Esophagus mucosa (tissue), 1 donor: ENCODE results near the gene ARL9. TPM values are rescaled to one million over a fixed set of nuclear protein-coding genes. Genes with fewer than 3 reads are reported as not detected.

Experiments
- ATAC-seq: fragments of 200-7000 bp; cut with Tn5 transposase; one replicate; pipeline ENCODE4 v1.9.1; 2020
- total RNA-seq: library from RNA; stranded (reverse); gene quantifications from one replicate; pipeline ENCODE4 v1.2.4, GENCODE V29; 2023
- donor health status: DM: yes; HTN: yes; CAD: no.

ARL9 gene, protein sequence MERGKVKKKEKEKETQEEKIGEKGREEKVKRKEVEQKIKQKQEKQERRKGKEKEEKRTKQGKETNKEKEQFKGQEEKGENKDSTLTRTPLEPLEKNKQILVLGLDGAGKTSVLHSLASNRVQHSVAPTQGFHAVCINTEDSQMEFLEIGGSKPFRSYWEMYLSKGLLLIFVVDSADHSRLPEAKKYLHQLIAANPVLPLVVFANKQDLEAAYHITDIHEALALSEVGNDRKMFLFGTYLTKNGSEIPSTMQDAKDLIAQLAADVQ
- 0.24 TPM for total RNA-seq

DNA sequence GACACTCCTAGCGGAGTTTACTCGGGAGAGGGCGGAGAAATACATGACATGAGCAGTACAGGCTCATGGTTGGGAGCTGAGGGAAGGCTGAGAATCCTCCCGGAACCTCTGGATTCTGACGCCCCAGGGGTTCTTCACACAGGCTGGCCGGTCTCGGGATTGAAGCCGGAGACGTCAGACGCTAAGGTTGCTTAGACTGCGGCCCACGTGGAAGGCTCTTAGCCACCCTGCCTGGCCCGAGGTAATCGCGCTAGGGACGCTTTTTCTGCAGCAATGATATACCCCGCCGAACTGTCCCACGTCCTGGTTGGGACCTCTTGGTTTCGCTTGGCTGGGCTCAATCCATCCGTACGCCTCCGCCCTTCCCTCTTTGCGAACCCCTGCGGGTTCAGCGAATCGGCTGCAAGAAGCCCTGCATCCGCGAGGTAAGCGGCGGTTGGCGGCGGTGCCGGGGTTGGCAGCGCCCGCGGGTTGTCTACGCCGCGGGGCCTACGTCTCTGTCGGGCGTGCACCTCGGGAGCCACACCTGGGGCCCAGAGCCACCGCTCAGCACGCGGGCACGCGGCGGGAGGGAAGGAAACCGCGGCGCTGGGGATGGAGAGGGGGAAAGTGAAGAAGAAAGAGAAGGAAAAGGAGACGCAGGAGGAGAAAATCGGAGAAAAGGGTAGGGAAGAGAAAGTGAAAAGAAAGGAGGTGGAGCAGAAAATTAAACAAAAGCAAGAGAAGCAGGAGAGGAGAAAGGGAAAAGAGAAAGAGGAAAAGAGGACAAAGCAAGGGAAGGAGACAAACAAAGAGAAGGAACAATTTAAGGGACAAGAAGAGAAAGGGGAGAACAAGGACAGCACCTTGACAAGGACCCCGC lies at the start of gene ARL9:
Gene ARL9 (plus strand): TSS at position 523 of the 862 bp plus-strand sequence. CDS start 72 bp downstream, at position 595.
- ATAC-seq, result peak; percentile 78

DNA sequence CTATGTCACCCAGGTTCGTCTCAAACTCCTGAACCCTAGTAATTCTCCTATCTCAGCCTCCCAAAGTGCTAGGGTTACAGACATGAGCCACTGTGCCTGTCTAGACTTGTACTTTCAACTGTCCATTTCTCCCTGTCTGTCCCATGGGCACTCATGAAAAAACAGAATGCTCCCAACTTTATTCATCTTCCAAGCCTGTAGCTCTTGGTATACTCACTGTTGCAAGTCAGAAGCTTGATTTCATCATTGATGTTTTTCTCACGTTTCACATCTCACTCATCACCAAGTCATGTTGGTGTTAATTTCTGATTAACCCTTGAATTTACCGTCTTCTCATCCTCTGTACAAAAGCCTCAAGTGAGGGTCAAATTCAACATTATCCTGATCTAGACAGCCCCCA lies 45.5 kb upstream of the ARL9 start:
- no peak for ATAC-seq

DNA sequence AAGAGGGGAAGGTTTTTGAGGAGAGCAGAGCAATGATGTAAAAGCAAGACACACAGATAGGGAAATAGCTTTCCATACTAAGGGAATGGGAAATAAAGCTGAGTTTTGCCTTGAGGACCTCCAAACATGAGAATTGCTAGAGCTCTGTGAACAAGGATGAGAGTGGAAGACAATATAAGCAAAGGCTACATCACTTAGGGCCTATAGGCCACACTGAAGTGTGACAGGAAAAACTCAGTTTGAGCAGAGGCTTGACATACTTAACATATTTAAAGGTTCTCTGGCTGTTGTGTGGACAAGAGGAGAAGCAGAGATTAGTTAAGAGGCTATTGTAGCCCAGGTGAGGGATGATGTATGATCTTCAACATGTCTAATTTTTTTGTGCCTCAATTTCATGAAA lies 43.4 kb upstream of the ARL9 start:
- ATAC-seq, result no peak

DNA sequence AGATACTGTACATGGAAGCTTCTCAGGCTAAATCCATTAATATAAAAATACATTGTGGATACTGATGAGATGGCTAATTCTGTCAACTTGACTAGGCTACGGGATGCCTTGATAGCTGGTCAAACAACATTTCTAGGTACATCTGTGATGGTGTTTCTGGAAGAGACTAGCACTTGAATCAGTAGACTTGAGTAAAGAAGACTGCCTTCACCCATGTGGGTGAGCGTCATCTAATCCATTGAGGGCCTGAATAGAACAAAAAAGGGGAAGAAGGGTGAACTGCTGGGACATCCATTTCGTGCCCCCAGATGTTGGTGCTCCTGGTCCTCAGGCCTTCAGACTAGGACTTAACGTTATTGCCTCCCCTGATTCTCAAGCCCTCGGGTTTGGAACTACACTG lies 41.9 kb upstream of the ARL9 start:
- ATAC-seq, result no peak

DNA sequence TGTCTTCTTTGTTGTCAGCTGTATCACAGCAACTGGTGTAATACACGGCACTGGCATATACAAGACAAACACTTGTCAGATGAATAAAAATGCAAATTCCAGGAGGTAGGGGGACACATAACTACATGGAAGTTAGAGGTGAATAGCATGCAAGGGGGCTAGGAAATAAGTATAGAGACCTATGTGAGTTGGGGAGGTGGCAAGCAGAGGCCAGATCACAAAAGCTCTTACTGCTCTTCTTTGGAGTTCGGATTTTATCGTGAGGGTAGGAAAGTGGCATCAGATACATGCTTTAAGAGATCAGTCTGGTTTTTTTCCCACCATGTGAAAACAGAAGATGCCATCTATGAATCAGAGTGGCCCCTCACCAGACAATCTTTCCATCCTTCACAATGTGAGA lies 41.0 kb upstream of the ARL9 start:
- ATAC-seq, result no peak

DNA sequence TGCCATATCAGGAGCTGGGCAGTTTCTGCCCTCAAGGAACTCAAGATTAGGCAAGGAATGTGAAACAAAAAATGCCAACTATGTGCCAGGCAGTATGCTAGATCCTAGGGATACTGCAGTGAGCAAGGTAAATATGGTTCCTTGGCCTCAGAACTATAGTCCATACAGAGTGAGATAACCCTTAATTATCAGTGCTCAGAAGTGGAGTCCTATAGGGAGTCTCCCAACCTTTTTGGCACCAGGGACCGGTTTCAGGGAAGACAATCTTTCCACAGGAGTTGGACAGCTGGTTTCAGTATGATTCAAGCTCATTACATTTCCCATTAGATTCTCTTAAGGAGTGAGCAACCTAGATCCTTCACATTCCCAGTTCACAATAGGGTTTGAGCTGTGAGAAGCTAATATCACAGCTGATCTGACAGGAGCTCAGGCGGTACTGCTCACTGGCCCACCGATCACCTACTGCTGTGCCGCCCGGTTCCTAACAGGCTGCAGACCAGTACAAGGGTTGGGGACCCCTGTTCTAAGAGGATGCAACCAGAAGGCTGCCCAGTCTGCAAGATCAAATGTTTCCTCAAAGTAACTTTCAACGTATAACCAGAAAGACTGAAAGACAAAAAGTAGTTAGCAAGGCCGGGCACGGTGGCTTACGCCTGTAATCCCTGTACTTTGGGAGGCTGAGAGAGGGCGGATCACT lies 39.8 kb upstream of the ARL9 start:
- peak; percentile 14 for ATAC-seq

DNA sequence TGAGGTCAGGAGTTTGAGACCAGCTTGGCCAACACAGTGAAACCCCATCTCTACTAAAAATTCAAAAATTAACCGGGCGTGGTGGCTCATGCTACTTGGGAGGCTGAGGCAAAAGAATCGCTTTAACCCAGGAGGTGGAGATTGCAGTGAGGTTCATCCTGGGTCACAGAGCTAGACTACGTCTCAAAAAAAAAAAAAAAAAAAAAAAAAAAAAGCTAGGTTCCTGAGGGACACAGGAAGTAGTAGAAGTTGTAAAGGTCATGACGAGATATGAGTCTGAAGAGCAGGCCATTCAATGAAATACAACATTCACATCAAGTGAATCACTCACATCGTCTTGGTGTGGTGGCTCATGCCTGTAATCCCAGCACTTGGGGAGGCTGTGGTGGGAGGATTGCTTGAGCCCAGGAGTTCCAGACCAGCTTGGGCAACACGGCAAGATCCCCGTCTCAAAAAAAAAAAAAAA lies 39.3 kb upstream of the ARL9 start:
- ATAC-seq, result peak; percentile 67

DNA sequence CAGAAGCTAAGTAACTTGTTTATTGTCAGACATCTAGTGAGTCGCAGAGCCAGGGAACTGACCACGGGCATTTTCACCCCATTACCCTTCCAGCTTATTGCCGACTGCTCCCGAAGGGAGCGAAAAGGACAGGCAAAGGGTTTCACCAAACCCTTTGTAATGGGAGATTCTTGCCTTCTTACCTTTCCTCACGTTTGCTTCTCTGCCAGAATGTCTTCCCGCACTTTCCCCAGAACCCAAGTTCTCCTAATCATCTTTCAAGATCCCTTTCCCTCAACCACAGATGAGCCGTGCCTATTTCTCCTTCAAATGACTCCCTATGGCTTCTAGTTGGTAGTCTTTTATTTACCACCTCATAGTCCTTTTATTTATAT lies 38.7 kb upstream of the ARL9 start:
- no peak for ATAC-seq

DNA sequence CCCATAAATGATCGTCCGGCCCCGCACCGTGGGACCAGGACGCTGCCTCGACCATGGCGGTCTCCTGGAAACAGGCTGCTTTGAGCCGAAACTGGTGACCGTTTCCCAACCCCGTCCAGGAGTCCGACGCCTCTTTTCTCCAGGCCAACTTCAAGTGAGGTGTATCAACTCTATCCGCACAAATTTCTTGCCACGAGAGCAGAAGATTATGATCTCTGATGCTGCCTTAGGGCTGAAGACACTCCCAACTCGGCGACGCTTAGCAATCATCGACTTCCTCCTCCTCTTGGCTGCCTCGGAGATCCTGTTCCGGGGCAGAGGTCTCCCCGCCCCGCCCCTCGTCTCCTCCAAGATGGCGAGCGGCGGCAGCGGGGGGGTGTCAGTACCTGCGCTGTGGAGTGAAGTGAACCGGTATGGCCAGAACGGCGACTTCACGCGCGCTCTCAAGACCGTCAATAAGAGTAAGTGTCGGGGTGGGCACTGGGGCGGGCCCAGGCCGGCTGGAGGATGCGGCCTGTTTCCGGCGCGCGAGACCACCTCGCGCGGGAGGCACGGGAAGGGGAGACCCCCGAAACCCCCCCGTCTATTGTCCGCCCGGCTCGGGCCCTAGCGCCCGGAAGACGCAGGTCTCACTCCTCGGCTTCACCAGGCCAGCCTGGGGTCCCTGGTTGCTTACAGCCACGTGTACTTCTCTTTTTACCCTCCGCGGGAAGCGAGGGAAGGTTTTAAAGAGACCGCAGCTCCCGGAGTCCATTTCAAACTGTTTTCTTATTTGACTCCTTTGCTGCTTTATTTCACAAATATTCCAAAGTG lies 38.1 kb upstream of the ARL9 start, which contains the start of gene SRP72:
Gene SRP72 (plus strand): TSS at position 334 of the 813 bp plus-strand sequence. CDS start 19 bp downstream, at position 353.
- ATAC-seq, result peak; percentile 97

DNA sequence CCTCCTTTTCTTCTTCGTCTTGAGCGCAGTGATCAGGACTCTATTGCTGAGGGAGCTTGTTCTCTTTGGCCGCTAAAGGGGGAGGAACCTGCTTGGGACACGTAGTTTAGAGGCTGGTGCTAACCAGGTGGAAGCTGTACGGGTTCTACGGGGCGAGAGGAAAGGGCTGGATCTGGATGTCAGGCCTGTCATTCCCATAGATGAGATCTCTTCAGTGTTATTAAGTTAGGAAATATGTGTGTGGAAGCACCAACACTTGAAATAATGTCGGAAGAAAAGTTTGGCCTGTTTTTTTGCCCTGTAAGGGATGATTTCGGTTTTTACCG lies 37.5 kb upstream of the ARL9 start:
- ATAC-seq, result peak; percentile 62

DNA sequence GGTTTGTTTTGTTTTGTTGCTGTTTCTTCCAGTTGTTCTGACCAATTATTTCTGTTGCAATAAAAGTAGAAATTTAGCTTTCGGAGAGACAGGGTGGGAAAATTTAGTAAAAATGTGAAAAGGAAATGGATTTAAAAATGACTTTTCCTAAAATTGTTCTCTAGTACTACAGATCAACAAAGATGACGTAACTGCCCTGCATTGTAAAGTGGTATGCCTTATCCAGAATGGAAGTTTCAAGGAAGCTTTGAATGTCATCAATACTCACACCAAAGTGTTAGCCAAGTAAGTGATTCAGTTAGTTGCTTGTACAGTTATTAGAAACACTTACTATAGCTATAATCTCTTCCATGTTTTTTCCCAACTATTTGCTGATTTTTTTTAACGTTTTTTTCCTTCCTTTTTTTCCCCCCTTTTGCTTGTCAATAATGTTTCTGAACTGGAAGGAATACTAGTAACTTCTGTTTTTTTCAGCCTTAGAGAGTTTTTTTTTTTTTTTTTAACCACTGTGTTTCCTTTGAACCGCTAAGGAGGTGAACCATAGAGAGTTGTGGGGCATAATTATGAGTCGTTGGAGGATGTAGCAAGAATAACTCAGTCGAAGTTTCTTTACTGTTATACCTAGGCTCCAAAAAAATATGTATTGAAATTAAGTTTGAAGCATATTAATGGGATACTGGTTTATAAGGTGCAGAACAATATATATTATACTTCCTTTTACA lies 35.9 kb upstream of the ARL9 start:
- ATAC-seq, result no peak

DNA sequence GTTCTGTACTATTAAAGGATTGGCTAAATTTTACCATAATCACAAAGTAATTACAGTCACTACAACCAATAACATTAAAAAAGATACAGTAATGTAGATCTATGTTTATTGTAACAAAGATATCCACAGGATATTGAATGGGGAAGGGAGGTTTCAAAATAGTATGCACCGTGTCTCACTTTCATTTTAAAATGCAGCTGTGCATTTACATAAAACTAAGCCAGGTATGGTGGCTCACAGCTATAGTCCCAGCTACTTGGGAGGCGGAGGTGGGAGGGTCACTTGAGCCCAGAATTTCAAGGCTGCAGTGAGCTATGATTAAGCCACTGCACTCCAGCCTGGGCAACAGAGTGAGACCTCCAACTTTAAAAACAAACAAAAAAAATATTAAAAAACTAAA lies 29.7 kb upstream of the ARL9 start:
- no peak for ATAC-seq

DNA sequence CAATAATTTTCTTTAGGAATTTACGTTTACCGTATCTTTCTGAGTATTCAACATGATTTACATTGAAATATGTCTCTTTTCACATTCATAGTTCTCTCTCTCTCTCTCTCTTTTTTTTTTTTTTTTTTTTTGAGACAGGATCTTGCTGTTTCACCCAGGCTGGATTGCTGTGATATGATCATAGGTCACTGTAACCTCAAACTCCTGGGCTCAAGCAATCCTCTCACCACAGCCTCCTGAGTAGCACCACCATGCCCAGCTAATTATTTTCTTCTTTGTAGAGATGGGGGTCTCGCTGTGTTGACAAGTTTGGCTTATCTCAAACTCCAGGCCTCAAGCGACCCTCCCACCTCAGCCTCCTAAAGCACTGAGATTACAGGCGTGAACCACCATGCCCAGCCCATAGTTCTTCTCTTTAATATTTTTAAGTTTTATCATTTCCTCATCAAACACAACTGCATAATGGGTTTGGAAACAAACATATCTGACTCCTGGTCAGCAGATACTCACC lies 28.3 kb upstream of the ARL9 start:
- no peak for ATAC-seq

DNA sequence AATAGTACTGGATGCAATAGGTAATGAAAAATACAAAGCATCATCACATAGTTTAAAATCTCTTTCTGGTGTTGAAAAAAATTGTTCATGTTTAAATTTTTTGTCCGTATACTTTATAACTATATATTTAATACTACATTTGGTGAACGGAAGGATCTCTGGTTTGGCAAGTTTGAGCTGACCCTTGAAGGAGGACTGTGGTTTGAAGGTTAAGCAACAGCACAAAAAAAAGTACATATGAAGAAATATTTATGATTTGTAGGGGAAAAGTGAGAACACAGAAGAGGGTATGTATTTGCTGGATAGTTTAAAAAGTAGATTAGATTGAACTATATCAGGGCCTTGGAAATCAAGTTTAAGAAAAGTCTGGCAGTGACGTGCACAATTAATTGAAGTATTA lies 24.9 kb upstream of the ARL9 start:
- no peak for ATAC-seq

DNA sequence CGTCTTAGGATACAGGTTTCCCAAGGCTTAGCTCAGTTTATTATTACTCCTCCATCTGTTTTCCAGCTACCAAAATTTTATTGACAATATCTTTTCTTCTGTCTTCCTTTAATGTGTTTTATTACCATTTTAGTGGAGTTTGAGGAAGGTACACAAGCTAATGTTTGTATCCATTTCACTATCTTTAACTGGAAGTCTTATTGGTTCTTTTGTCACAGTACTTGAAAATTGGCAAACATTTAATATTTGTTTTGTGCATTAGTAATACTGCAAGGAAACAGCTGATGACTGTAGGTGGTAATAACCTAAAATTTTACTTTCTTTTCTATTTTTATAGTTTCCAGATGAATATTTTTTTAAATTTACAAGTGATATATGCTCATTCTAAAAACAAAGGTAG lies 9.3 kb upstream of the ARL9 start:
- ATAC-seq, result no peak

DNA sequence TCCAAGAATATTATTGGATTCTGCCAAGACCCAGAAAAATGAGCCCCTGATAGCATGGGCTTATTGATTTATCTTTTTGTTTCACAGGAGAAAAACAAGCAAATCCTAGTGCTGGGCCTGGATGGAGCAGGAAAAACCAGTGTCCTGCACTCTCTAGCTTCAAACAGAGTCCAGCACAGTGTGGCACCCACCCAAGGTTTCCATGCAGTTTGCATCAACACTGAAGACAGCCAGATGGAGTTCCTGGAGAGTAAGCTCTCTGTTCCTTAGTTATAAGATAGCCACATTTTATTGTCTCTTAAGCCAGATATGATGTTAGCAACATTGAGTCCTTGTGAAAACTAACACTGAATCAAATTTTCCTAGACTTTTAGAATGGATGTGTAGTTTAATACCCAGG lies 5.5 kb downstream of the ARL9 start:
- ATAC-seq, result no peak

DNA sequence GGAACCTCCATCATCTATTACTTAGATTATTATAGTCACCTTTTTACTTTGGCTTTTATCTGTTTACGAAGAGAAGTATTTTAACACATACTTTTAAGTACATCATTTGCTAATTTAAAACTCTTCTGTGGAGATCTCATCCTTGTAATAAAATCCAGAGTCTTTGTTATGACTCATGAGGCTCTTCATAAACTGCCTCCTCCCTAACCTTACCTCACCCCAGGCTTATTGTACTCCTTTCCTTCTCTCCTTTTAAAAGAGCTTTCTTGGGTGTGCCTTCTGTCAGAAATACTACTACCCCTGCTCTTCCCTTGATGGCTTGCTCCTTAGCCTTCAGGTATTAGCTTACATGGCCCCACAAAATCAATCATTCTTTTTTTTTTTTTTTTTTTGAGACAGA lies 6.6 kb downstream of the ARL9 start:
- peak; percentile 81 for ATAC-seq

DNA sequence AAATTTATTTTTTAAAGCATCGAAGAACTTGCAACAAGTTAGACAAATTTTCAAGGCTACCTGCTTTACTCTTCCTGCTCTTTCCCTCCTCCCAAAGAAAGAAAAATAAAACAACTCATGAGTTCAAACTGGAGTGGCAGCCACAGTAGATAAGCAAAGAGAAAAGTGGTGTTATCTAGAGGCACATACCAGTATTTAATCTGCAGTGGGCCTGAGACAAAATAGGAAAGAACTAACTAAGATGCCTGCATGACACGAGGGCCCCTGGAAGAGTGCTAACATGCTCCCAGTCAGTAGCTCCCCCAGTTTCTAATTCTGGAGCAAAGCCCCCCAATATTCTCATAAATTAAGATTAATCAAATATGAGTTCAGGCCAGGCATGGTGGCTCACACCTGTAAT lies 7.9 kb downstream of the ARL9 start:
- no peak for ATAC-seq

DNA sequence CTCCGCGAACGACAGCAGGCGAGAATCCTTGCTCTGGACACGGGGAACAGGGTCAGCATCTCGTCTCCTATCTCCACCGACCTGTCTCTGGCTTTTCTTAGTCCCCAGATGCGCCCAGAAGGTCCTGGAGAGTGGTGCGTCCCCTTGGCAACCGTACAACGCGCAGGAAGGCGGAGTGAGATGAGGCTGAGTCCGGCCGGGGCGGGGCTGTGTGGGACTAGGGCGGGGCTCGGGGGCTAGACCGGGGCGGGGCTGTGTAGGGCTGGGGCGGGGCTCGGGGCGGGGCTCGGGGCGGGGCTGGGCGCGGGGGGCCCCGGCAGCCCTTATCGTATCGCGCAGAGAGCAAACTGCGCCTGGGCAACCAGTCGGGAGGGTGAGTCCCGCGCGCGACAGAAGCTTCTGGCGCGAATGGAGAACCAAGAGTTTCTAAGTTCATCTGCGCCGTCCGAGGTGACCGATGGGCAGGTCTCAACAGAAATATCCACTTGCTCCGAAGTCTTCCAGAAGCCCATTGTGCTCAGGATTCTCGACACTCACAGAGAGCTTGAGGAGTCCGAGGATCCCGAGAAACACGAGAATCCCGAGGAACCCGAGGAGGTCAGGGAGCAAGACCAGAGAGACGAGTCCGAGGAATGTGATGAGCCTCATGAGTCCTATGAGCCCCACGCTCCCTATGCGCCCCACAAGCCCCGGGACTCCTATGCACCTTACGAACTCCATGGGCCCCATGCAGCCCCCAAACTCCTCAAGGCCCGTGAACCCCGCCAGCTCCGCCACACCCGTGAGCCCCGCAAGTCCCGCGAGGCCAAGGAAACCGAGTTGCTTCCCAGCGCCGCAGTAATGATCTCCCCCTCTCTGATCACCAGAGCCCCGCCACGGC lies 24.9 kb downstream of the ARL9 start:
- peak; percentile 95 for ATAC-seq

DNA sequence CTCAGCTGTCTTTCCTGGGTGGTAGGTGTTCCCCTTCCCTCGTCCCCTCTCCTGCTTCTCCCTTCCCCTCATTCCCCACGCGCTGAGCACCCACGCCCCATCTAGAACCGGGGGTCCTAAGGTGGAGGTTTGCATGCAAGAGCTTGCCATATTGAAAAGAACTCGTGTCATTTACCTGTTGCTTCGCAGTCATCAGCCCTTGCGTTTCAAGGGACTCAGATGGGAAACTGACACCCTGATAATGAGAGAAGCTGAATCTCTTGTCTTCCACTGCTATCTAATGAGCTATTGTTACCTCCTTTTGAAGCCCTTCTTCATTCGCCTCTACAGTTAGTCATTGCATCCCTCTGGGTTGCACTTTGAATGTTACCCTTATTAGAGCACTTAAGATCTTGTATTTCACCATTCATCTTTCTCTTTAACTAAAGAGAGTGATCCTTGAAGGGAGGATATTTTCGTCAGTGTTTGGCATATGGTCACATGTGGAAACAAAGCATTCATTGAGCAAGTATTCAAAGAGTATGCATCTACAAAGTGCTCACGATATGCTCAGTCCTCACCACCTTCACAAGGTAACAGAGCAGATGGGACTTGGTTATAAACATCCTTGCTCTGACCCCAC lies 25.7 kb downstream of the ARL9 start:
- no peak for ATAC-seq
